IMR-90 (cell line): ENCODE results near the gene CENPP.

Source experiments
- CTCF ChIP-seq: conservative IDR thresholded peaks from 2 replicates; pipeline ENCODE4 v1.5.1; 2012; ENCODE audit warnings: mild to moderate bottlenecking, low read depth, low read length, improper control_type of control experiment
- FOS ChIP-seq: fragments of 150-350 bp; IDR thresholded peaks from 2 replicates; pipeline ENCODE4 v1.6.1; 2016; ENCODE audit warnings: low read depth, low read length
- MAZ ChIP-seq: IDR thresholded peaks from 2 replicates; pipeline ENCODE4 v1.6.1; 2012; ENCODE audit warnings: low read depth, mild to moderate bottlenecking, low read length, improper control_type of control experiment, moderate library complexity, borderline replicate concordance
- POLR2A ChIP-seq: IDR thresholded peaks from 2 replicates; pipeline ENCODE4 v1.6.1; 2012; ENCODE audit warnings: mild to moderate bottlenecking, low read depth, low read length
- RAD21 ChIP-seq: IDR thresholded peaks from 2 replicates; pipeline ENCODE4 v1.6.1; 2012; ENCODE audit warnings: low read length, improper control_type of control experiment

GRCh38 chr9:92276331-92277032 is 49.3 kb upstream of the CENPP start:
- TF ChIP-seq CTCF: no peak
- TF ChIP-seq RAD21: no peak
- no peak for TF ChIP-seq FOS
- TF ChIP-seq POLR2A: no peak
- no peak for TF ChIP-seq MAZ
